GM21529 (cell line): ENCODE results near the gene SETD1A.

Experiments used
- ATAC-seq: cut with Tn5 transposase; IDR thresholded peaks from one replicate; pipeline ENCODE4 v1.9.1; 2021; ENCODE audit not compliant: unreplicated experiment

The SETD1A gene

DNA sequence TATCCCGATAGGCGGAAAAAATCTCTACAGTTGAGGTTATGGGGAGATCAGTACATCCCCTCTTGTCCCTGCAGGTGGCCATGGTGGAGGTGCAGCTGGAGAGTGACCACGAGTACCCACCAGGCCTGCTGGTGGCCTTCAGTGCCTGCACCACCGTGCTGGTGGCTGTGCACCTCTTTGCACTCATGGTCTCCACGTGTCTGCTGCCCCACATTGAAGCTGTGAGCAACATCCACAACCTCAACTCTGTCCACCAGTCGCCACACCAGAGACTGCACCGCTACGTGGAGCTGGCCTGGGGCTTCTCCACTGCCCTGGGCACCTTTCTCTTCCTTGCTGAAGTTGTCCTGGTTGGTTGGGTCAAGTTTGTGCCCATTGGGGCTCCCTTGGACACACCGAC, 4.4 kb upstream of the SETD1A start:
- ATAC-seq, result no peak

DNA sequence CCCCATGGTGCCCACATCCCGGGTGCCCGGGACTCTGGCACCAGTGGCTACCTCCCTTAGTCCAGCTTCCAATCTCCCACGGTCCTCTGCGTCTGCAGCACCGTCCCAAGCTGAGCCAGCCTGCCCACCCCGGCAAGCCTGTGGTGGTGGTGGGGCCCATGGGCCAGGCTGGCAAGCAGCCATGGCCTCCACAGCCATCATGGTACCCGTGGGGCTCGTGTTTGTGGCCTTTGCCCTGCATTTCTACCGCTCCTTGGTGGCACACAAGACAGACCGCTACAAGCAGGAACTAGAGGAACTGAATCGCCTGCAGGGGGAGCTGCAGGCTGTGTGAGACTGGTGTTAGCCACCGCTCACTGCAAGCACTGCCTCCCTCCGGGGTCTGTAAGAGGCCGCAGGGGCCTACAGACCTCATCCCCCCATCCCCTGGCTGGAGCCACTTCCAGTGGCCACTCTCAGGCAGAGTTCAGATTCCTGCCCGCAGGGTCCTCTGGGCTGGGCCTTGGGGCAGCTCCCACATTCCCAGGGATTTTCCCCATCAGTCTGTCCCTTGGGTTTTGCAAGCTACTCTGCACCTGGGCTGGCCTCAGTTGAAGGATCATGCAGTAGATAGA, 3.9 kb upstream of the SETD1A start:
- no peak for ATAC-seq

DNA sequence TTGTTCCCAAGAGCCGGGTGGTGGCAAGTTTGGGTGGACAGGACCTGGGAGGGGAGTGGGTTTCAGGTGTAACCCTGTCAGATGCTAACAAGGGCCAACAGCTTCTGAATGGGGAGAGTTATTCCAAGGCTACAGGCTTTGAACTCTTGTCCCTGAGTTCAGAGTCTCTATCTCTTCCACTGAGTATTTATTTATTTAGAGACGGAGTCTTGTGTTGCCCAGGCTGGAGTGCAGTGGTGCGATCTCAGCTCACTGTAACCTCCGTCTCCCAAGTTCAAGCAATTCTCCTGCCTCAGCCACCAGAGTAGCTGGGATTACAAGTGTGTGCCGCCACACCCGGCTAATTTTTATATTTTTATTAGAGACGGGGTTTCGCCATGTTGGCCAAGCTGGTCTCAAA, 2.6 kb upstream of the SETD1A start:
- no peak for ATAC-seq

DNA sequence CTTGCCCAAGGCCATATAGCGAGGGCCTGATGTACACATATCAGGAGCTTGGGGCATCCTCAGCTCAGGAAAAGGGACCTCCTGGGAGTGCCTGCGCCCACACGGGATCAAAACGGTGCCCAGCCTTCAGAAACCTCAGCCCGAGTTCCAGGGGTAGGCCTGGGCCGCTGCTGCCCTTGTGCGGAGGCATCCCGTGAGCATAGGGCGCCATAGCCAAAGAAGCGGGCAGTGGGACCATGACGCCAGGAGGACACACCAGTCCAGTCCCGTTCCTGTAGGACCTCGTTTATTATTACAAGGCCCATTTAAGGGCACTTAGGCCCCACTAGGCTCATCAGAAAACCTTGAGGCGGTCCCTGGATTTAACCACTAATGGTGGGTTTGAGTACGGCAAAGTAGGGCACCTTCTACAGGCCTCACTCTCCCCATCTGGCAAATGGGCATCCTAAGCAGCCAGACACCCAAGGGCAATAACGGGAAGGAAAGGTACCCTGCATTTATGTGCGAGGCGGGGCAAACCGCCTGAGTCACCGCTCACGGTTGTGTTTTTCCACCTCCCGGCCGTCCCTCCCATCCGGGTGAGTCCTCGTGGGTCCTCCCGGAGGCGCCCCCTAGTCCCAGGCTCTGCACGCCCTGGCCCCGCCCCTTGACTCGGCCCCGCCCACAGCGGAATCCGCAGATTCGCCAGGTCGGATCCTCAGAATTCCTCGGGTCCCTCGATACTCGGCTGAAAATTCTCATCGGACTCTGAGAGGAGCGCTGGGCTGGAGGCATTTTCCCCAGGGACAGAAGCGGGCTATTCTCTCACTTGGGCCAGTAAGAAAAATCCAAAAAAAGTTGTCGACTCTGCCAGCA, 726 bp upstream of the SETD1A start:
- ATAC-seq, result peak; percentile 54

DNA sequence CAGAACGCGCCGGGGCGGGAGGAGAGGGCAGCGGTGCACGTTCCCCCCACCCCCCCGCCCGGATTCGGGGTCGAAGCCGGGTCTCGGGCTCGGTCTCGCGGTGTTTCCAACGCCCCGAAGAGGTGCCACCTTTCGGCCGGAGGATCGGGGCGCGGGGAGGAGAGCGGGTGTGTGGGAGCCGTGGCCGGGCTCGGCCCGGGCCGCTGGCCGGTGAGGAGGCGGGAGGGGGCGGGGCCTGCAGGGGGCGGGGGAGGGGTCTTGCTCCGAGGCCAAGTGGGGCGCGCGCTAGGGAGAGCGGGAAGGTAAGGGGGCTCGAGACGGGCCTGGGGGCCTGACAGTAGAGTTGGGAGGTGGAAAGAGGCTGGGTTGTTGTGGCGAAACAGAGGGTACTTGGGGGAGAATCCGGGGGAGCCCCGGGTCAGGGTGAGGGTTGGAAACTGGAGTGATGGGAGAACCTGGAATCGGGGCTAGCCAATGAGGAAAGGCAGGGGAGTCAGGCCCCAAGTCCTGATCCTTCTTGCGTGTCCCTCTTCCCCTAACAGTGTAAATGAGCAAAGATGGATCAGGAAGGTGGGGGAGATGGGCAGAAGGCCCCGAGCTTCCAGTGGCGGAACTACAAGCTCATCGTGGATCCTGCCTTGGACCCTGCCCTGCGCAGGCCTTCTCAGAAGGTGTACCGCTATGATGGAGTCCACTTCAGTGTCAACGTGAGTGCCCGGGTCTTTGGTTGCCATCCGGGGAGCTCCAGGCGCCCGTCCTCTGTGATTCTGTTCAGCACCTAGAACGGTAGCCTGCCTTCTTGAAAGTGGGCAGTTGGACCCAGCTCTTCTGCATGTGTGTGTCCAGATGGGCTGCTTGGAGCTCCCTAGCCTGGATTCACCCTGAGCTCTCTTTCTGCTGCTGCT, 873 bp downstream of the SETD1A start:
- ATAC-seq, result peak; percentile 31

DNA sequence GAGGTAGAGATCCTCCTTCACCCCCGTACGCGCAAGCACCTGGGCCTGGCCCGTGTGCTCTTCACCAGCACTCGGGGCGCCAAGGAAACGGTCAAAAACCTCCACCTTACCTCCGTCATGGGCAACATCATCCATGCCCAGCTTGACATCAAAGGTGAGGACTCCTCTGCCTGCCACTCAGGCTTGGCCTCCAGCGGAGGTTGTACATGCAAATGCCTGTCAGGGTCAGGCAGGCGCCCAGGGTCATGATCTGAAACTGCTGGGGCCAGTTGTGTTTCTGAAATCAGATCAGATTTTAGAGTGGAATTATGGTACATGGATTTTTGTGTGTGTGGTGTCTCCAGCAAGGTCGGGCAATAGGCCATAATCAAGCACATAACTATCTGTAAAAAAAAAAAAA, 3.8 kb downstream of the SETD1A start:
- no peak for ATAC-seq

DNA sequence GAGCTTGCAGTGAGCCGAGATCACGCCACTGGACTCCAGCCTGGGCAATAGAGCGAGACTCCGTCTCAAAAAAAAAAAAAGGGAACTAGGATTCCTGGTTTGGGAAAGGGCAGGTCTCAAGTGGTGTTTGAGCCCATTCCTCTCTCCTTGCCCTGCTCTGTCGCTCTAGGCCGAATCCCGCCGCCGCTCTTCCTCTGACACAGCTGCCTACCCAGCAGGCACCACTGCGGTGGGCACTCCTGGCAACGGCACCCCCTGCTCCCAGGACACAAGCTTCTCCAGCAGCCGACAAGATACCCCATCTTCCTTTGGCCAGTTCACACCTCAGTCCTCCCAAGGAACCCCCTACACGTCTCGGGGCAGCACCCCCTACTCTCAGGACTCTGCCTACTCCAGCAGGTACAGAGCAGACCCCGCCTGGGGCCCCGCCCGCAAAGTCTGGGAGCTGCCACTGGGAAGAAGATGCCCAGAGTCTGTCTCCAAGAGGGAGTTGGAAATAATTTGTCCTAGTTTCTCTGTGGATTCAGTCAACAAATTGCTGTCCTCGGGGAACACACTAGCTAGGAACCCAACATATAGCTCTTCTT, 6.5 kb downstream of the SETD1A start:
- ATAC-seq, result no peak

DNA sequence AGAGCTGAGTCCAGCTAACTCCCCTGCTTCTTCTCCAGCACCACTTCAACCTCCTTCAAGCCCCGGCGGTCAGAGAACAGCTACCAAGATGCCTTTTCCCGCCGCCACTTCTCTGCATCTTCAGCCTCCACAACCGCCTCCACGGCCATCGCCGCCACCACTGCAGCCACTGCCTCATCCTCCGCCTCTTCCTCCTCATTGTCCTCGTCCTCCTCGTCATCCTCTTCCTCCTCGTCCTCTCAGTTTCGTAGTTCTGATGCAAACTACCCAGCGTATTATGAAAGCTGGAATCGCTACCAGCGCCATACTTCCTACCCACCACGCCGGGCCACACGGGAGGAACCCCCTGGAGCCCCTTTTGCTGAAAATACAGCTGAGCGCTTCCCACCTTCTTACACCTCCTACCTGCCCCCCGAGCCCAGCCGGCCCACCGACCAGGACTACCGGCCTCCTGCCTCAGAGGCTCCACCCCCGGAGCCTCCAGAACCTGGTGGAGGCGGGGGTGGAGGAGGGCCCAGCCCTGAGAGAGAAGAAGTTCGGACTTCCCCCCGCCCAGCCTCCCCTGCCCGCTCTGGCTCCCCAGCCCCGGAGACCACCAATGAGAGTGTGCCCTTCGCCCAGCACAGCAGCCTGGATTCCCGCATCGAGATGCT, 7.1 kb downstream of the SETD1A start:
- no peak for ATAC-seq

DNA sequence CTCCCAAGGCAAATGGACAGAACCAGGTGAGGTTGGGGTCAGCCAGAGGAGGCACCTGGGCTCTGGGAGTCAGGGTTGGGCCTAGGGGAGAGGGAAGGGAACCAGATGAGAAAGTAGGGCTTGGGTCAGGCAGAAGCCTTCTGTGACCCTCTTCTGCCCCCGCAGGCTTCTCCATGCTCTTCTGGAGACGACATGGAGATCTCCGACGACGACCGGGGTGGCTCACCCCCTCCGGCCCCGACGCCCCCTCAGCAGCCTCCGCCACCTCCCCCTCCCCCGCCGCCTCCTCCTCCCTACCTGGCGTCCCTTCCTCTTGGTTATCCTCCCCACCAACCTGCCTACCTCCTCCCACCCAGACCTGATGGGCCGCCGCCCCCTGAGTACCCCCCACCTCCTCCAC, 7.9 kb downstream of the SETD1A start:
- ATAC-seq, result no peak

DNA sequence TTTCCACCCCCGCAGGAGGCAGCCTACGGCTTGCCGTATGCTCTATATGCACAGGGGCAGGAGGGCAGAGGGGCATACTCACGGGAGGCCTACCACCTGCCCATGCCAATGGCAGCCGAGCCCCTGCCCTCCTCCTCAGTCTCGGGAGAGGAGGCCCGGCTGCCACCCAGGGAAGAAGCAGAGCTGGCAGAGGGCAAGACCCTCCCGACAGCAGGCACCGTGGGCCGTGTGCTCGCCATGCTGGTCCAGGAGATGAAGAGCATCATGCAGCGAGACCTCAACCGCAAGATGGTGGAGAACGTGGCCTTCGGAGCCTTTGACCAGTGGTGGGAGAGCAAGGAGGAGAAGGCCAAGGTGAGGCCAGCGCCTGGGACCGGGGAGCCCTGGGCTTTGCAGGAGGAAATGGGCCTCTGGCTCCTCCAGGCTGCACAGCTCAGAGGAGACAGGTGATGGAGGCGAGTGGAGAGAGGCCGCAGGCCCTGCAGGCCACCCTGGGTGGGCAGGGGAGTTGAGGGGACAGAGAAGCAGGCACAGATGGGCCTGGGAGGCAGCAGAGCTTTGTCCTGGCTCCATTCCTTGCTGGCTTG, 8.6 kb downstream of the SETD1A start:
- no peak for ATAC-seq

DNA sequence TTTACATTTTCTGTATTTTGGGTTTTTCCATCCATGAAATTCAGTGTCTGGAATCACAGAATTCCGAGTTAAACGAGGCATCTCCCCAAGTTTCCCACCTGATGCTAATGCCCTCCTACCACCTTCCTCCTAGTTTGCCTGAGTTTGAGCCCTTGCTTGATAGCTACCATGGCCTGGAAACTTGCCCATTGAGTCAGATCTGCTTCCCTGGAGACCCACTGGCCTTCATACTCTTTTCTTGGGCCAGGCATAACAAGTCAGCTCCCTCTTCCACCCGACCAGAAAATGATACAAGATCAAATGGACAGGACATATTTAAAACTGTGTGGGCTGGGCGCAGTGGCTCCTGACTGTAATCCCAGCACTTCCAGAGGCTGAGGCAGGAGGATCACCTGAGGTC, 10.2 kb downstream of the SETD1A start:
- no peak for ATAC-seq

DNA sequence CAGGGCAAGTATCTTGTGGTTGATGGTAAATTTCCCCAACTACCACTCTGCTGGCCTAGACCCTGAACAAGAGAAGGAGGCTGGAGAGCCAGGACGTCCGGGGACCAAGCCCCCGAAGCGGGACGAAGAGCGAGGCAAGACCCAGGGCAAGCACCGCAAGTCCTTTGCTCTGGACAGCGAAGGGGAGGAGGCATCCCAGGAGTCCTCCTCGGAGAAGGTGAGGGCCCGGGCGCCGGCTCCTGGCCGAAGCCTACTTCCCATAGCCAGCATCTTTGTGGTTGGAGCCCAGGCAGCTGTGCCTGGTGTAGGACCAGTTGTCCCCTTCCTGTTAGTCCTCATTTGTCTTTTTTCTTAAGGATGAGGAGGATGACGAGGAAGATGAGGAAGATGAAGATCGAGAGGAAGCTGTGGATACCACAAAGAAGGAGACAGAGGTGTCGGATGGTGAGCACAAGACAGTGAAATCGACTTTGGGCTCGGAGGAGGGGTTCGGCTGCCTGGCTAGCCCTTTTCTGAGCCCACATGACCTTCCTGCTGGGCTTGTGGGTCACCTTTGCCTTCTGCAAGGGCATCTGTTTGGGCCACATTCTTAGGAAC, 11.8 kb downstream of the SETD1A start:
- no peak for ATAC-seq

DNA sequence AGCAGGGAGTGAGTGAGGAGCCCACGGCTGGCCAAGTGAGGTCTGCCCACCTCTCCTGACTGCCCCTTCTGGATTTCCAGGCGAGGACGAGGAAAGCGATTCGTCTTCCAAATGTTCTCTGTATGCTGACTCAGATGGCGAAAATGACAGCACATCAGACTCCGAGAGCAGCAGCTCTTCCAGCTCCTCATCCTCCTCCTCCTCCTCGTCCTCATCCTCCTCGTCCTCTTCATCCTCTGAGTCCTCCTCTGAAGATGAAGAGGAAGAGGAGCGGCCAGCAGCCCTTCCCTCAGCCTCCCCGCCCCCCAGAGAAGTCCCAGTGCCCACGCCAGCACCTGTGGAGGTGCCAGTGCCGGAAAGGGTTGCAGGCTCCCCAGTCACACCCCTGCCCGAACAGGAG, 13.7 kb downstream of the SETD1A start:
- no peak for ATAC-seq

DNA sequence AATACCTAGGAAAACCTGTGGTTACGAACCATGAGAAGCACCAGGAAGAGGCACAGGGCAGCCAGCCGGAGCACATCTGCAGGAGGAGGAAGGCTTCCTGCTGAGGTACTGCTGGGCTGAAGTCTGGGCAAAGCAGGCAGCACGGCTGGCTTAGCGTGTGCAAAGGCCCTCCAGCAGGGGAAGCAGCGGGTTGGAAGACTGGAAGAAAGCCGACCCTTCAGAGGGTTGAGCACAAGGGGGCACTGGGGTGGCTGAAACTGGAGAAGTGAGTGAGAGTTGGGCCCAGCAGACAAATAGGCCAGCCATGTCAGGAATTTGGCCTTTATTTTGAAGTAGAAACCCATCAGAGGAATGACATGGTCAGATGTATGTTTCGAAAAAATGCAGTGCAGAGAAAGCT, 15.3 kb downstream of the SETD1A start:
- no peak for ATAC-seq

DNA sequence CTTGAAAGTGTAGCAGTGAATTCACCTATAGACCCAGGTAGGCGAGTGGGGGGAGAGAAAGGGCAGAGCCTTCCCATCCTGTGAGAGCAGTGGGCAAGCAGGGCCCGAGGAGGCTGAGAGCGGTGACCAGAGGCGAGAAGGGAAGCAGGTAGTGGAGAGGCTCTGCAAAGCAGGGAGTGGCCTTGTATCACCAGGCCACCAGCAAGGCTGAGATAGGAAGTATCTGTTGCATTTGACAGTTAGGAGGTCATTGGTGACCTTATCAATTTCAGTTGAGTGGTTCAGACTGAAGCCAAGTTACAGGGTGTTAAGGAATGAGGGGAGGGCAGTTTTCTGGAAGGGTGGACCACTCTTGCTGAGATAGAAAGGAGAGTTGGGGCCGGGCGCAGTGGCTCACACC, 16.8 kb downstream of the SETD1A start:
- no peak for ATAC-seq

DNA sequence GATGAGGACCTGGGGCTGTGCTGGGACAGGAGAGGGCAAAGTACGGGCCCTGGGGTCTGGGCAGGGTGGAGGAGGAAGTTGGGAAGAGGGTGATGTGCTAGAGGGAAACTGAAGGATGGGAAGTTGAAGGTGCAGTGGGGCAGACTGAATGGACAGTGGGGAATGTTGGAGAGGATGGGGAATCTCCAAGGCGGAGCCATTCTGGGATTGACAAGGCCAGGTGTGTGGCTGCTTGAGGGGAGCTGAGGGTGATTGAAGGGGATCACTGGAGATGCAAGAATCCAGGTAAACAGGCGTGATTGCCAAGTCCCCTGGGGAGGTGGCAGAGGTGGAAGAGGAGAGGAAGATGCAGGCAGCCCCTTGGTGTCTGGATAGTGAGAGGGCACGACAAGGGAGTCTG, 18.9 kb downstream of the SETD1A start:
- no peak for ATAC-seq

DNA sequence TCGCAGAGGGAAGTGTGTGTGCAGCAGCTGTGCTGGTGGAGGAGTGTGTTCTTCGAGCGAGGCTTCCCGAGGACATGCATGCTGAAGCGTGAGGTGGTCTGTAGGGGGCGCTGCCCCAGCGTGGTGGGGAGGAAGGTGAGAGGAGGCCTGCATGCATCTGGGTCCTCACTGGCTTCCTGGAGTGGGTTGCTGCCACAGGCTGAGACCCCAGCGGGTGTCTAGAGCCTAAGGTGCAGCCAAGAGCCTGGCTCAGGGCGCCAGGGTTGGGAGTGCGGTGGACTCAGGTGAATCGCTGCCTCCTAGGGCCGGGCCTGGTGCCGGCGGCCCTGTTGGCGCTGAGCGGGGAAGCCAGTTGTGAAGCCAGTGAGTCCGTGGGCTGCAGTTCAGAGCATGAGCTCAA, 19.9 kb downstream of the SETD1A start:
- no peak for ATAC-seq

DNA sequence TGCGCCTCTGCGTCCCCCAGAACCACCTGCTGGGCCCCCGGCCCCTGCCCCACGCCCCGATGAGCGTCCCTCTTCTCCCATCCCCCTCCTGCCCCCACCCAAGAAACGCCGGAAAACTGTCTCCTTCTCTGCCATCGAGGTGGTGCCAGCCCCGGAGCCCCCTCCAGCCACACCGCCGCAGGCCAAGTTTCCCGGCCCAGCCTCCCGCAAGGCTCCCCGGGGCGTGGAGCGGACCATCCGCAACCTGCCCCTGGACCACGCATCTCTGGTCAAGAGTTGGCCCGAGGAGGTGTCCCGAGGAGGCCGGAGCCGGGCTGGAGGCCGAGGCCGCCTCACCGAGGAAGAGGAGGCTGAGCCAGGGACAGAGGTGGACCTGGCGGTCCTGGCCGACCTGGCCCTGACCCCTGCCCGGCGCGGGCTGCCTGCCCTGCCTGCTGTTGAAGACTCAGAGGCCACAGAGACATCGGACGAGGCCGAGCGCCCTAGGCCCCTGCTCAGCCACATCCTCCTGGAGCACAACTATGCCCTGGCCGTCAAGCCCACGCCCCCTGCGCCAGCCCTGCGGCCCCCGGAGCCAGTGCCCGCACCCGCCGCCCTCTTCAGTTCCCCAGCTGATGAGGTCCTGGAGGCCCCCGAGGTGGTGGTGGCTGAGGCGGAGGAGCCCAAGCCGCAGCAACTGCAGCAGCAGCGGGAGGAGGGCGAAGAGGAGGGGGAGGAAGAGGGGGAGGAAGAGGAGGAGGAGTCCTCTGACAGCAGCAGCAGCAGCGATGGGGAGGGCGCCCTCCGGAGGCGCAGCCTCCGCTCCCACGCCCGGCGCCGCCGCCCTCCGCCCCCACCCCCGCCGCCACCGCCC, 21.8 kb downstream of the SETD1A start:
- ATAC-seq, result no peak

DNA sequence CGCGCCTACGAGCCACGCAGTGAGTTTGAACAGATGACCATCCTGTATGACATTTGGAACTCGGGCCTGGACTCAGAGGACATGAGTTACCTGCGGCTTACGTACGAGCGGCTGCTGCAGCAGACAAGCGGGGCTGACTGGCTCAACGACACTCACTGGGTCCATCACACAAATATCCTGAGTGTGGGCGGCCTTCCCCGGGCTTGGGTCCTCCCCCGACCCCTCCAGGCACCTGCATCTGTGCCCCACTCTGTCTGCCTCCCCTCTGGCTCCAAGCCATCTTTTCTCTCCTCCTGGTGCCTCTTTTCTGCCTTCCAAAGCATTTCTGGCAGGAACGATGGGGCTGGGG, 22.4 kb downstream of the SETD1A start:
- ATAC-seq, result no peak
